GM06990 (cell line): ENCODE data around the gene KLRG1.
A peak's percentile ranks its signal among the peaks of the same experiment; 100 is the strongest.

Experiments used
- DNase-seq: peaks from one replicate; pipeline ENCODE4 v3.0.0-alpha.2; 2011; ENCODE audit not compliant: insufficient read length; ENCODE audit errors: extremely low read depth
- H3K27me3 ChIP-seq: replicated peaks from 2 replicates; pipeline ENCODE4 v1.6.0; 2011; ENCODE audit warnings: low read length; ENCODE audit not compliant: control insufficient read depth, insufficient read depth
- H3K36me3 ChIP-seq: 2 replicates; pipeline ENCODE4 v1.5.1; 2011; ENCODE audit warnings: low read length; ENCODE audit not compliant: control insufficient read depth, insufficient read depth
- H3K4me3 ChIP-seq: replicated peaks from 2 replicates; pipeline ENCODE4 v1.5.1; 2011; ENCODE audit warnings: low read depth, mild to moderate bottlenecking, control low read depth, low read length
- TF ChIP-seq, protein P1 (sequence below): IDR thresholded peaks from 2 replicates; pipeline ENCODE4 v1.5.1; 2011; ENCODE audit warnings: low read length, control low read depth, mild to moderate bottlenecking, inconsistent platforms; ENCODE audit not compliant: insufficient read depth, poor library complexity, severe bottlenecking

KLRG1 gene

GRCh38 chr12:9047105-9047504, 57.8 kb downstream of the KLRG1 start:
- no peak for DNase-seq
- H3K27me3 ChIP-seq: no peaks in the 10 kb centered on the region
- TF ChIP-seq, protein P1, sequence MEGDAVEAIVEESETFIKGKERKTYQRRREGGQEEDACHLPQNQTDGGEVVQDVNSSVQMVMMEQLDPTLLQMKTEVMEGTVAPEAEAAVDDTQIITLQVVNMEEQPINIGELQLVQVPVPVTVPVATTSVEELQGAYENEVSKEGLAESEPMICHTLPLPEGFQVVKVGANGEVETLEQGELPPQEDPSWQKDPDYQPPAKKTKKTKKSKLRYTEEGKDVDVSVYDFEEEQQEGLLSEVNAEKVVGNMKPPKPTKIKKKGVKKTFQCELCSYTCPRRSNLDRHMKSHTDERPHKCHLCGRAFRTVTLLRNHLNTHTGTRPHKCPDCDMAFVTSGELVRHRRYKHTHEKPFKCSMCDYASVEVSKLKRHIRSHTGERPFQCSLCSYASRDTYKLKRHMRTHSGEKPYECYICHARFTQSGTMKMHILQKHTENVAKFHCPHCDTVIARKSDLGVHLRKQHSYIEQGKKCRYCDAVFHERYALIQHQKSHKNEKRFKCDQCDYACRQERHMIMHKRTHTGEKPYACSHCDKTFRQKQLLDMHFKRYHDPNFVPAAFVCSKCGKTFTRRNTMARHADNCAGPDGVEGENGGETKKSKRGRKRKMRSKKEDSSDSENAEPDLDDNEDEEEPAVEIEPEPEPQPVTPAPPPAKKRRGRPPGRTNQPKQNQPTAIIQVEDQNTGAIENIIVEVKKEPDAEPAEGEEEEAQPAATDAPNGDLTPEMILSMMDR: no peak
- H3K4me3 ChIP-seq: no peak overlapping the region
- no peaks in the 10 kb centered on the region for H3K36me3 ChIP-seq

GRCh38 chr12:9048930-9049329, 59.6 kb downstream of the KLRG1 start:
- TF ChIP-seq, protein P1: no peak
- no peak for DNase-seq
- Histone ChIP-seq H3K27me3 (no peaks in the 10 kb centered on the region), H3K4me3 (no peak overlapping the region), H3K36me3 (no peaks in the 10 kb centered on the region)

DNA sequence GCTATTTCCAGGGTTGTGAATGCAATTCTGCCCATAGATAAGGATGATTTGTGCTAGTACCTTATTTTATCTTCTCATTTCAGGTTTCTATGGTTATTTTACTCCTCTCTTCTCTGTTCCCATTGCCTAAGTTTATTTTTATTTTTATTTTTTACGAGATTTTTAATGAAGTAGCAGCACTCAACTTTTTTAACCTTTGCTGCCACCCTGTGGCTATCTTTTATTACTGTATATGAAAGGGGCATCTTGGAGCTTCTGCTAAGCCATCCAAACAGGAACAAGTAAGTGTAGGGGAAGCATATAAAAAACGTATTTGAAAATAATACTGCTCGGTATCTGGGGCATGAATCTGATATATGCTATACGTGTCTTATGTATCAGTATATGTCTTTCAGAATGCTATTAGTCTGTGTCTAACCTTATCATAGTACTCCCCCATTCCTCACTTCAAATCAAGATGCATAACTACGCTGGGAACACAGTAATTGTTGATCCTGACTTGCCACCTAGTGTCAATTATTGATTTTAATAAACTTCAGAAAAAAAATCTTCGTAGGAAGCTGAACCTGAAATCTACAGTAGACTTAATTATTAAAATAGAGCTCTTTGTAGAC, 60.3 kb downstream of the KLRG1 start:
- Histone ChIP-seq H3K27me3 (no peaks in the 10 kb centered on the region), H3K36me3 (no peaks in the 10 kb centered on the region), H3K4me3 (no peak overlapping the region)
- TF ChIP-seq, protein P1: peak; percentile 39
- DNase-seq: no peak

DNA sequence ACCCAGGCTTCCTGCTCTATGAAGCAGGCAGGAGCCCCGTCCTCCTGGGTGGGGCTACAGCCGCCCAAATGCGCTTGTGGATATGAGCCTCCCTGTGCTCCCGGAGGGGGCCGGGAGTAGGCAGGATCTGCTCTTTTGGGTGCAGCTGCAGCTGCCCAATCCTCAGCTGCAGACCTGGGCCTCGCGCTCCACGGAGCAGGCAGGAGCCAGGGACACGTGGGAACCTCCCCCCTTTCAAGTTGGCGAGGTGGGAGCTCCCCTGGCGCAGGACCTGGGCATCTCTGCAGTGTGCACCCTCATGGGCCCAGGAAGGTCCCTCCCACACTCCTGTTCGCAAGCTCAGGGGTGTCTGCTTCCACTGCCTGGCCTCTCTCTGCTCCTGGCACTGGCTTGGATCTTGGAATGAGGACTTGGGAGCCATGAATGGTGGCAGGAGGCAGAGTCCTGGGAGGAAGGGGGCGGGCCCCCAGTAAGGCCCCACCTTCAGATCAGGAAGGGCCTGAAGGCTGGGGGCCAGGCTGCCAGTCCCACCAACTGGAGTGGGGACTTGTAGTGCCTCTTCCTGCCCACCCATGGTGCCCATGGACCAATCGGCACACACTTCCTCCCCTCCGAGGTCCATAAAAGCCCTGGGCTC, 61.3 kb downstream of the KLRG1 start:
- Histone ChIP-seq H3K36me3 (no peaks in the 10 kb centered on the region), H3K27me3 (no peaks in the 10 kb centered on the region), H3K4me3 (no peak overlapping the region)
- no peak for DNase-seq
- TF ChIP-seq, protein P1: no peak

- TF ChIP-seq, protein P1: no peak
- Histone ChIP-seq H3K36me3 (no peaks in the 10 kb centered on the region), H3K4me3 (no peak overlapping the region), H3K27me3 (no peaks in the 10 kb centered on the region)
- DNase-seq: no peak
Observed at GRCh38 chr12:9051158-9051550, 61.8 kb downstream of the KLRG1 start.
